Skeletal muscle satellite cell (primary cell): Measurements from ENCODE around the gene FBXW12.
"Not testable (repeated sequence)": the region's sequence is repeated elsewhere in the genome, so short reads cannot be mapped to it uniquely, and the experiment has no call there.

Source experiments
- H3K27me3 ChIP-seq: 2 replicates; pipeline ENCODE4 v1.7.0; 2013; ENCODE audit warnings: low read length; ENCODE audit not compliant: control insufficient read depth, insufficient read depth
- H3K36me3 ChIP-seq: 2 replicates; pipeline ENCODE4 v1.7.0; 2013; ENCODE audit warnings: mild to moderate bottlenecking, control low read depth, low read length; ENCODE audit not compliant: insufficient read depth
- H3K4me1 ChIP-seq: 2 replicates; pipeline ENCODE4 v1.7.0; 2013; ENCODE audit warnings: low read length; ENCODE audit not compliant: control insufficient read depth, insufficient read depth
- H3K4me2 ChIP-seq: 2 replicates; pipeline ENCODE4 v1.7.0; 2013; ENCODE audit warnings: mild to moderate bottlenecking, low read length
- H3K4me3 ChIP-seq: 2 replicates; pipeline ENCODE4 v1.7.0; 2013; ENCODE audit warnings: low read length
- H3K9ac ChIP-seq: 2 replicates; pipeline ENCODE4 v1.7.0; 2013; ENCODE audit warnings: mild to moderate bottlenecking, low read depth, low read length, moderate library complexity
- H3K9me3 ChIP-seq: replicated peaks from 2 replicates; pipeline ENCODE4 v1.7.0; 2013; ENCODE audit warnings: mild to moderate bottlenecking, control low read depth, low read length

FBXW12 gene

GRCh38 chr3:48388966-48389365 is 16.9 kb downstream of the FBXW12 start:
- H3K9ac ChIP-seq, result no peak overlapping the region
- peaks cover 6% of the 10 kb centered on the region for H3K9me3 ChIP-seq
- H3K4me3 ChIP-seq, result no peak overlapping the region
- no peaks in the 10 kb centered on the region for H3K4me1 ChIP-seq
- H3K4me2 ChIP-seq, result no peak overlapping the region
- no peaks in the 10 kb centered on the region for H3K36me3 ChIP-seq
- peaks cover 32% of the 10 kb centered on the region for H3K27me3 ChIP-seq

GRCh38 chr3:48394391-48394790 is 22.4 kb downstream of the FBXW12 start:
- no peaks in the 10 kb centered on the region for H3K36me3 ChIP-seq
- no peaks in the 10 kb centered on the region for H3K4me1 ChIP-seq
- H3K27me3 ChIP-seq, result peaks cover 19% of the 10 kb centered on the region
- no peaks in the 10 kb centered on the region for H3K9me3 ChIP-seq
- no peak overlapping the region for H3K4me3 ChIP-seq
- no peak overlapping the region for H3K9ac ChIP-seq
- H3K4me2 ChIP-seq, result no peak overlapping the region

- Histone ChIP-seq H3K4me2 (no peak overlapping the region), H3K9ac (no peak overlapping the region), H3K27me3 (peaks cover 19% of the 10 kb centered on the region), H3K4me3 (no peak overlapping the region), H3K36me3 (no peaks in the 10 kb centered on the region), H3K9me3 (no peaks in the 10 kb centered on the region), H3K4me1 (no peaks in the 10 kb centered on the region)
These were observed 23.7 kb downstream of the FBXW12 start for GRCh38 chr3:48395714-48396113.

- H3K4me2 ChIP-seq, result no peak overlapping the region
- no peaks in the 10 kb centered on the region for H3K36me3 ChIP-seq
- no peaks in the 10 kb centered on the region for H3K9me3 ChIP-seq
- H3K27me3 ChIP-seq, result peaks cover 19% of the 10 kb centered on the region
- H3K4me3 ChIP-seq, result no peak overlapping the region
- H3K9ac ChIP-seq, result no peak overlapping the region
- H3K4me1 ChIP-seq, result peaks cover 17% of the 10 kb centered on the region
These were observed 26.0 kb downstream of the FBXW12 start for GRCh38 chr3:48397767-48398681.

- Histone ChIP-seq H3K9ac (no peak overlapping the region), H3K36me3 (peaks cover 4% of the 10 kb centered on the region), H3K4me3 (no peak overlapping the region), H3K4me1 (peaks cover 17% of the 10 kb centered on the region), H3K9me3 (no peaks in the 10 kb centered on the region), H3K27me3 (peaks cover 19% of the 10 kb centered on the region), H3K4me2 (no peak overlapping the region)
These were observed 26.8 kb downstream of the FBXW12 start for GRCh38 chr3:48398701-48399386.

GRCh38 chr3:48399387-48400172 is 27.6 kb downstream of the FBXW12 start:
- H3K4me3 ChIP-seq, result no peak overlapping the region
- H3K27me3 ChIP-seq, result peaks cover 19% of the 10 kb centered on the region
- peaks cover 9% of the 10 kb centered on the region for H3K36me3 ChIP-seq
- H3K4me1 ChIP-seq, result peaks cover 20% of the 10 kb centered on the region
- H3K9ac ChIP-seq, result no peak overlapping the region
- H3K4me2 ChIP-seq, result no peak overlapping the region
- H3K9me3 ChIP-seq, result no peaks in the 10 kb centered on the region

GRCh38 chr3:48400824-48401433 is 28.9 kb downstream of the FBXW12 start:
- H3K4me1 ChIP-seq, result peaks cover 24% of the 10 kb centered on the region
- H3K4me2 ChIP-seq, result no peak overlapping the region
- no peak overlapping the region for H3K4me3 ChIP-seq
- peaks cover 8% of the 10 kb centered on the region for H3K27me3 ChIP-seq
- H3K9ac ChIP-seq, result no peak overlapping the region
- H3K36me3 ChIP-seq, result peaks cover 13% of the 10 kb centered on the region
- no peaks in the 10 kb centered on the region for H3K9me3 ChIP-seq

GRCh38 chr3:48401434-48401901 is 29.4 kb downstream of the FBXW12 start:
- Histone ChIP-seq H3K36me3 (peaks cover 13% of the 10 kb centered on the region), H3K4me2 (peak overlapping the region; percentile 66), H3K4me1 (peaks cover 24% of the 10 kb centered on the region)
- not testable (repeated sequence) for H3K9ac ChIP-seq, H3K9me3 ChIP-seq, H3K27me3 ChIP-seq, H3K4me3 ChIP-seq

GRCh38 chr3:48402281-48402732 is 30.3 kb downstream of the FBXW12 start:
- H3K27me3 ChIP-seq, result peaks cover 4% of the 10 kb centered on the region
- H3K4me2 ChIP-seq, result peak overlapping the region; percentile 66
- no peaks in the 10 kb centered on the region for H3K9me3 ChIP-seq
- H3K4me3 ChIP-seq, result no peak overlapping the region
- H3K4me1 ChIP-seq, result peaks cover 24% of the 10 kb centered on the region
- peaks cover 21% of the 10 kb centered on the region for H3K36me3 ChIP-seq
- H3K9ac ChIP-seq, result no peak overlapping the region

GRCh38 chr3:48402907-48403306 is 30.9 kb downstream of the FBXW12 start:
- Histone ChIP-seq H3K36me3 (peaks cover 21% of the 10 kb centered on the region), H3K9me3 (no peaks in the 10 kb centered on the region), H3K27me3 (peaks cover 4% of the 10 kb centered on the region), H3K4me2 (no peak overlapping the region), H3K9ac (no peak overlapping the region), H3K4me3 (no peak overlapping the region), H3K4me1 (peaks cover 24% of the 10 kb centered on the region)
